HG02610 (cell line): ENCODE data around the gene KAT7.

Experiments
- ATAC-seq: cut with Tn5 transposase; IDR thresholded peaks from one replicate; pipeline ENCODE4 v1.9.1; 2021; ENCODE audit warnings: mild to moderate bottlenecking, moderate library complexity; ENCODE audit not compliant: unreplicated experiment

The KAT7 gene

GRCh38 chr17:49839455-49839854 lies 51.0 kb downstream of the KAT7 start:
- no peak for ATAC-seq

DNA sequence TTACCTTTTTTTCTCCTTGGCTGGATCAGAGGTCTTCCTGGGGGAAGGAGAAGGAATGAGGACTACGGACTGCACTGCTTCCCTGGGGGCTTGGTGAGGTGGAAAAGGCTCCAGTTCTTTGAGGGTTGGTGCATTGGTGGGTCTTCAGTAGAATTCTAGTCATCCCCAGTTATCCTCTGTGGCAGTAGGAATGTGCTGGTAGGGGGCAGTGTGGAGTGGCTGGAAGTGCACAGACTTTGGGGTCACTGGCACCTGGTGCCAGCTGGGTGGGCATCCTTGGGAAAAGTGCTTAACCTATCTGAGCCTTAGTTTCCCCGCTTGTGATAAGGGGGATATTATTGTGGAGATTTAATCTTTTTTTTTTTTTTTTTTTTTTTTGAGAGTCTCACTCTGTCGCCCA lies 53.1 kb downstream of the KAT7 start:
- no peak for ATAC-seq

- ATAC-seq: no peak
Observed at GRCh38 chr17:49842371-49842770, 53.9 kb downstream of the KAT7 start.

- ATAC-seq: no peak
Observed at GRCh38 chr17:49842846-49843245, 54.4 kb downstream of the KAT7 start.

DNA sequence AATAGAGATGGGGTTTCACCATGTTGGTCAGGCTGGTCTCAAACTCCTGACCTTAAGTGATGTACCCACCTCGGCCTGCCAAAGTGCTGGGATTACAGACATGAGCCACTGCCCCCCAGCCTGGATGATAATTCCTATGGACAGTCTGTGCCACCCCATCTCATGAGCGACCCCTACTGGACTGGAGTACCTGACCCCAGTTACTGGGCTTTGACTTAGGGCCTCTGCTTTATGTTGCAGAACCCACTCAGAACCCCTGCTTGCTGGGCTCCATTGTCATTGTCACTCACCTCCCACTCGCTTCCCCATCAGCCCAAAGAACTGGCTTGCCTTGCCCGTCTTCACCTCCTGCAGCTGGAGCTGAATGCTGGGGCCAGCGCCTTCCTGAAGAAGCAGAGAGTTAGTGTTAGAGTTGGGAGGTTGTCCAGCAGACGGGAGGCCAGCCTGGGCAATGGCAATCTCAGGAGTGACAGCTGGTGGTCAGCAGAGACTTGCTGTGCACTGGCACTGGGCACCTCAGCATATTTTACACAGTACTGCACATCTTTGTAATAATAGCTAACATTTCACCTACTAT lies 55.4 kb downstream of the KAT7 start:
- no peak for ATAC-seq

DNA sequence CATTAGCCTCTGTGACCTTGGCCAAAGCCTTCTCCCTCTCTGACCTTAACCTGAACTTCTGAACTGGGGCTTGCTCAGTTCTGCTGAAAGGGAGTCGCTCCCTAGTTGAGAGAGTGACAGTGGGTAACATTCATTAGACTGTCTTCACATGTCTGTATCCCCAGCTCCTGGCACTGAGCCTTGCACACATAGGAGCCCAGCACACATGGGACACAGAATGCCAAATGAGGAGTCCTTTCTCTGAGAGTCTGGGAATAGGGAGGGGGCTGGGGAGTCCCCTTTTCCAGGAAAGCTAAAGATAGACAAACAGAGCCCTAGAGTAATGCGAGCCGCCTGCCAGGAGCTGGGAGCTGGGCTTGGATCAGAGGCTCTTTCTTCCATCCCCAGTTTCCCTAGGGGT lies 56.8 kb downstream of the KAT7 start:
- ATAC-seq: no peak

- ATAC-seq: no peak
Observed at GRCh38 chr17:49846938-49847712, 58.6 kb downstream of the KAT7 start.

GRCh38 chr17:49848019-49848473 lies 59.6 kb downstream of the KAT7 start, which contains the start of gene TAC4:
Gene TAC4 (minus strand): TSS chr17:49848069. CDS start chr17:49848017, 52 bp downstream.
- ATAC-seq: no peak

GRCh38 chr17:49848739-49849138 lies 60.3 kb downstream of the KAT7 start:
- ATAC-seq: no peak

DNA sequence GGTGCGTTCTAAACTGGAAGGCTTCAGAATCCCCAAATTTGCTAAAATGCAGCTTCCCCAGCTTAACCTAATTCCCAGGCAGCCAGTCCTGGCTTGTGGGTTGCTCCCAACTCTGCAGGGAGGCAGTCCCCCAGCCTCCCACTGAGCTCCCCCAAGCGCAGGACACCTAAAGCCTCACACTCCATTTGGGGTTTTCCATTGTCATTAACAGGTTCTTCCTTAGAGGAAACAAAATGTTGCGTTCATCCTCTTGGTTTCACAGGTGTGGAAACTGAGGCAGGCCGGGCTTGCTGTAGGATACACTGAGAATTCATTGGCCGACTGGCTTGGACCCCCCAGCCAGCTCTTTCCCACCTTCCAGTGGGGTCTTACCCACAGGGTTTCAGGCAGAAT lies 61.7 kb downstream of the KAT7 start:
- no peak for ATAC-seq

DNA sequence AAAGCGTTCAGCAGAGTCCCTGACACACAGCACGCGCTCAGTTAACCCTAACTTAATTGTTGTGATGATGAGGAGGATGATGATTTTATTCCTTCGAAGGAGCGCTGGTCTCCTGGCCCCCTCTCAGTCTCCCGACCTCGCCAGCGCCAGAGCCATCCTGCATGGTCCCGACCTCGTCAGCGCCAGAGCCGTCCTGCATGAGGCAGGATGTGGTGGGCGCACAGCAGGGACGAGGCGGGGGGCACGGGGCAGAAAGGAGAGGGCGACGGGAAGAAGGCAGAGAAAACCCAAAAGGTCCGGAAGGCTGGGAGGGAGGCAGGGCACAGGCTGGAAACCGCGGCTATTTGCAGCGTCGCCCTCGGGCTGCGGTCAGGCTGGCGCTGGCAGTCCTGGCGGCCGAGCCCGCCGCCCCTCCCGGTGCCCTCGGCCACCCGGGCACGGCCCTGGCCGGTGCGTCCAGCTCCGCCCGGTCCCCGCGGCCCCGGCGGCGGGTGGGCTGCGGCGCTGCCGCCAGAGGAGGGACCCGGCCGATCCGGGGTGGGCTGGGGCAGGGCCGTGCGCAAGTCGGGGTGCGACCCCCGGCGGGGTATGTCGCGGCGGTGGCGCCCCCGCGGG lies 62.4 kb downstream of the KAT7 start:
- no peak for ATAC-seq

DNA sequence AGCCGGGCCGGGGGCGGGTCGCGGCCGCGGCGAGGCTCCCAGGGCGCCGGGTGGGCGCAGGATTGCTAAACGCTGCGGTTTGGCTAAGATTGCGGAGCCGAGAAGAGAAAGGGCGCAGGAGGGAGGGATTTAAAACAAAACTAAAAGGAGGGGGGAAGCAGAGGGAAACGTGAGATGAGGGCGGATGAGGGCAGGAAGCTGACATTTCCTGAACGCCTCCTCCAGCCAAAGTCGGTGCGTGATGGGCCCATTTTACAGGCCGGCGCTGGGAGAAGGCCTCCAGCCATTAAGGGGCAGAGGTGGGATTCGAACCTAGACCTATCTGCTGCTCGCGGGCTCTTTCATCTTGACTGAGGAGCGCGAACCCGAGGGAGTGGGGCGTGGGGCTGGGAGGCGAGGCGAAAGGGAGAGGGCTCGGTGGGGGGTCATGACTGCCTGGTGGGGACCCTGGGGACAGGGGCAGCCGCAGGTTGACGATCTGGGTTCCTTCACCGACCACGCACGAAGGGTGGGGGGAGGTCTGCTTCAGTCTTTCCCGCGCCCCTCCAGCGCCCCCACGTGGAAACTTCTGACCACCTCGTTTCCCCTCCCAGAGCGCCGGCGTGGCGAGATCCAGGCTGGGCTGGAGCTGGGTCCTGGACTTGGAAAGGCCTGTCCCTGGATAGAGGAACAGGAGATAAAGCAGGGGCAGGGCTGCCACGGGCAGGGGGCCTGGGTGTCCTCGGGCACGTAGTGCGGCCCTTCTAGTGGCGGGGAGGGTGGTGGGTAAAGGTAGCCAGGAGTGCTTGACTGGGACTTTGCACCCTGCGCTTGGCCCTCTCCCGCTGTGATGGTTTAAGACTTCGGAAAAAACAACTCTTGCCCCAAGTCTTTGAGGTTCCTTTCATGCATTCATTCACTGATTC lies 63.2 kb downstream of the KAT7 start:
- no peak for ATAC-seq

- ATAC-seq: no peak
Observed at GRCh38 chr17:49853470-49854015, 65.1 kb downstream of the KAT7 start.

DNA sequence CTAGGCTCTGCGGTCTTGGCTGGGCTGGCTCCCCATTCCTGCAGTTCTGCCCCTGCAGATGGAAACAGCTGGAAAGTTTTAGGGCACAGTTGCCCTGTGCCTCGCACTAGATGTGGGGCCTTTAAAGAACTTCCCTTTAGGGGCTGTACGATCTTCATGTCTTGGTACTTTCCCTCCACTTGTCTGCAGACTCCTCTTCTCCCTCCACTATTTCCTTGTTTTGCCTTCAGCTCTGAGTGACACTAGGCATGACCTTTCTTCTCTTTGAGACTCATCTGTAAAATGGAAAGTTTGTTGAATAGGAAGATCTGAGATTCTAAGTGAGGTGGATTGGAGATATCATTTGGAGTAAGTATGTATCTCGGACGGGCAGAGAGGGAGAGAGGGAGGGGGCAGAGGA lies 65.6 kb downstream of the KAT7 start:
- no peak for ATAC-seq

DNA sequence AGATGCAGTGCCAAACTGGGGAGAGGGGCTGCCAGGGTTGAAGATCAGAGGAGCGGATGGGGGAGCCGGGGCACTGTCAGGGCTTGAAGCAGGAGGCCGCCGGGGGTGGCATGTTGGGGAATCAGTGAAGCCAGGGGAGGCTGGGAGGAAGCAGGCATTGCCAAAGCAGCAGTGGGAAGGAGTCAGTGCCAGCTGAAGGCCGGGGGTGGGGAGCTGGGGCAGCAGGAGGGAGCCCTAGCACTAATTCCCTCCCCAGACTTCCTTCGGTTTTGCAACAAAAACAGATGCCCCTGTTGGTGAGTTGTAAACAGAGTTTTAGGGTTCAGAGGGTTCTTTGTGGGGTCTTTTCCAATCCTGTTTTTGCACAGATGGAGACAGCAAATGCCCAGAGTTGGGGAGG lies 70.3 kb downstream of the KAT7 start:
- no peak for ATAC-seq

DNA sequence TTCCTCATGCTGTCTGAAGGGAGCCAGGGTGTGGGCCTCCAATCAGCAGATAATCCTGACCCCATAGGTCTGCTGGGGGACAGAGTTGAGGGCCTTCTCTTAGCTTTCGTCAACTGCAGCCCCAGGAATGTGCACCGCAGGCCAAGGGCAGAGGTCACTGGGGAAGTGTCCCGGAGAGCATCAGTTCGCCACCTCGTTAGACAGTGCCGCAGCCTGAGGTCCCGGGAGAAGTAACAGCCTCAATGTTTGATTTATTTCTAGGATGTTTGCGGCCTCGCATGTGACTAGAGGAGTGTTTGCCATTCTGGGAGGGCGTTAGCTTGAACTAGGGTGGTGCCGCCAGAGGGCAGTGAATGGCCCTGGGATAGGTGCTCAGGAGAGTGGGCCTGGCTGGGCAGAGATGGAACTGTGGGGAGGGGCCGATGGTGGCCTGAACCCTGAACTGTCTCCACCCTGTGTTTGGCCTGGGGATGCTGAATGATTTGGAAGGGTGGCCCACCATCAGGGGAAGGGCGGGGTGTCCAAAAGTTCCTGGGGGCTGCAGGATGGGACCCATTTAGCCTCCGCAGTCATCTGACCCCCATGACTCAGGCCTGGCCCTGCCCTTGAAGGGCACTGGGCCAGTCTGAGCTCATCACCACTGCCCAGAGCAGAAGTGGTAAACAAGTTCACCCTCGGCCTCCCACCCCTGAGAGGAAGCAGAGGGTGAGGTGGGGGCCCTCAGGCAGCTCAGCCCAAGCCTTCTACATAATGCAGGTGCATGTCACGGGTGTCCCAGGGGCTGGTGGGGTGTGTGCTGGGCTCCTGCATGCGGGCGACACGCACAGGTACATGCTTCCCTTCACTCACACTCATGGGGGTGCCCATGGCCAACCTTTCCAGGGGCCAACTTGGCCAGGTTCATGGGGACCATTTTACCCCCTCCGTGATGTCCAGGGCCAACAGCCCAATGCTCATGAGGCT lies 71.8 kb downstream of the KAT7 start:
- ATAC-seq: no peak

- ATAC-seq: no peak
Observed at GRCh38 chr17:49861150-49861884, 72.8 kb downstream of the KAT7 start.

DNA sequence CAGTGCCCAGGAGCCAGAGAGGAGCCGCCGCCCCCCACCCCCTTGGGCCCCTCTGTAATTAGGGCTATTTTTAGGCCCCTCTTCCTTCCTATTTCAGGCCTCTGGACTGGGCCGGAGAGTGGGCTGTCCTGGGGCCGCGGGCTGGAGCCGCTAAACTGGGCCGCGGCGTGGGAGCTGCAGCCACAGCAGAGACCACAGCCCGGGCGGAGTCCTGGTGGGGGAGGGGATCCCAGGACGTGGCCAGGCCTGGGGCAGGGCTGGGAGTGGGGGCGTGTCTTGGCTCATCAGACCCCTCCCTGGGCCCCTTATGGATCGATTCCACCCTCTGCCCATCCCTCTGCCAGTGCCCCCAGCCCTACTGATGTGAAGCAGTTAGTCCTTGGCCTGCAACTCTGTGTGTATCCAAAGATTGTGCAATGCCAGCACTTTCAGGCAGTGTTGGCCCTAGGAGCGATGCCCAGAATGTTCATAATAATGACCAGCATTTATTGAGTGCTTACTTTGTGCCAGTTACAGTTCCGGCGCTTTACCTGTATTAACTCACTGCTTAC lies 74.4 kb downstream of the KAT7 start:
- ATAC-seq: no peak

DNA sequence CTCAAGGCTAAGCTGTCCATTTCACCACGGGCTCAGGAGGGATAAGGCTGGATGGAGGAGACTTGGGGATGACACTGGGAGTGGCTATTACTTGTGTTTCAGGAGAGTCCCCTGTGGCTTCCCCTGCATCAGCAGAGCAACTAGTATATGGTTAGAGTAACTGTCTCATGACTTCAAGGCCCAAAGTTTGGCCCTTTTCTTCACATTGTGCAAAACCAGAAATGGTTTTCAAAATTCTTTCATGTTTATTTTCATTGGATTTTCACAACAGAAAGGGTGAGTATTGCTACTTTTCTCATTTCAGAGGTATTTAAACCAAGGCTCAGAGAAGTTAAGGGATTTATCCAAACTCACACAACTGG lies 77.5 kb downstream of the KAT7 start:
- ATAC-seq: no peak
